ENCODE data around the gene PRSS27. TPM values are rescaled to one million over a fixed set of nuclear protein-coding genes. Genes with fewer than 3 reads are reported as not detected.

The PRSS27 gene
- total RNA-seq, 1 donor from 2014 or later: 1.7 TPM

DNA sequence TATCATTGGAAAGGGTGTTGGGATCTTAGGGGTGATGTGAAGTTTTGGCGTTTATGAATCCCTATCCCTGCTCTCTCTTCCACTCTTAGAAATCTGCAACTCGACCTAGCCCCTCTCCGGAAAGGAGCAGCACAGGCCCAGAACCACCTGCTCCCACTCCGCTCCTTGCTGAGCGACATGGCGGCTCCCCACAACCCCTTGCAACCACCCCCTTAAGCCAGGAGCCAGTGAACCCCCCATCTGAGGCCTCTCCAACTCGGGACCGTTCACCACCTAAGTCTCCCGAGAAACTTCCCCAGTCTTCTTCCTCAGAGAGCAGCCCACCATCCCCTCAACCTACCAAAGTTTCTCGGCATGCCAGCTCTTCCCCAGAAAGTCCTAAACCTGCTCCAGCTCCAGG, 41.4 kb upstream of the PRSS27 start:
- Mint-ChIP-seq H3K4me3 (no peak overlapping the region), H3K9me3 (no peaks in the 10 kb centered on the region), H3K4me1 (ENCODE audit: low read depth) (peaks cover 28% of the 10 kb centered on the region), H3K36me3 (ENCODE audit: low read depth) (peaks cover 92% of the 10 kb centered on the region), H3K27ac (no peak overlapping the region), H3K27me3 (ENCODE audit: insufficient read depth) (no peaks in the 10 kb centered on the region)
- intact Hi-C loops (cut with micrococcal nuclease): no loop called here
- DNase-seq (ENCODE audit: low spot score): no peak

DNA sequence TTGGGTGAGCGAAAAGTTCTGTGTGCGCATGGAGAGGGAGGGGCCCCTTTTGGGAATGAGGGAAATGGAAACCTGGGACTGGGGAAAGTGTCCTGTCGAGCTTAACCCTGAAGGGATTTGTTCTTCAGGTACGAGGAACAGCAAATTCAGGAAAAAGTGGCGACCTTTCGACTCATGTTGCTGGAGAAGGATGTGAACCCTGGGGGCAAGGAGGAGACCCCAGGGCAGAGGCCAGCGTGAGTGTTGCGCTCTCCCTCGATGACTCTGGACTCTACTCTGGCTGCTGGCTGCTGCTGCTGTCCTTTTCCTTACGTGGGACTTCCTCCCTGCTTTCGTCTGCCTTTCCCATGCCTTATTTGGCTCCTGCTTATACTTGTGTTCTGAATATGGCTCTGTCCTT, 37.3 kb upstream of the PRSS27 start:
- Mint-ChIP-seq H3K27ac (no peak overlapping the region), H3K36me3 (ENCODE audit: low read depth) (peaks cover 76% of the 10 kb centered on the region), H3K27me3 (ENCODE audit: insufficient read depth) (no peaks in the 10 kb centered on the region), H3K4me1 (ENCODE audit: low read depth) (peaks cover 45% of the 10 kb centered on the region), H3K4me3 (no peak overlapping the region), H3K9me3 (no peaks in the 10 kb centered on the region)
- DNase-seq (ENCODE audit: low spot score): no peak
- intact Hi-C loops (cut with micrococcal nuclease): no loop called here

DNA sequence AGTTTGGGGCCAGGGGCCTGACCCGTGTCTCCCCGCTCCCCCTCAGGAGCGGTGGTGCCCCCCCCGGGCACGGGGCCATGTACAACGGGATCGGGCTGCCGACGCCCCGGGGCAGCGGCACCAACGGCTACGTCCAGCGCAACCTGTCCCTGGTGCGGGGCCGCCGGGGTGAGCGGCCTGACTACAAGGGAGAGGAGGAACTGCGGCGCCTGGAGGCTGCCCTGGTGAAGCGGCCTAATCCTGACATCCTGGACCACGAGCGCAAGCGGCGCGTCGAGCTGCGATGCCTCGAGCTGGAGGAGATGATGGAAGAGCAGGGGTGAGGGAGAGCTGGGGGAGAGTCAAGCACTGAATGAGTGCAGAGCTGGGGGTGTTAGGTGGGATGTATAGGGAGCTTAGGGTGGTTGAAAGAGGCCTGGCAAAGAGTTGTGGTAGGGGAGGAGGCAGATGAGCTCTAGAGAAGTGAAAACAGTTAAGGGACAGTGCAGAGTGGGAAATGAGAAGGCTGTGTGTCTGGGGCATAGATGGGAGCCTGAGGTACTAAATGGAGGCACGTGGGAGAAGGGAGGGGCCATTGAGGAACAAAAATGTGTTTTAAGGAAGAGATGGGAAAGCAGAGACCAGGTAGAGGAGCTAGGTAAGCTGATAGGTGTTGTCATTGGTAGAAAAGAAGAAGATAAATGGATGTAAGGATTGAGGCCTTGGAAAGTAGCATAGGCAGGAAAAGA, 36.4 kb upstream of the PRSS27 start:
- Mint-ChIP-seq H3K9me3 (no peaks in the 10 kb centered on the region), H3K4me1 (ENCODE audit: low read depth) (peaks cover 48% of the 10 kb centered on the region), H3K36me3 (ENCODE audit: low read depth) (peaks cover 68% of the 10 kb centered on the region), H3K4me3 (no peak overlapping the region), H3K27me3 (ENCODE audit: insufficient read depth) (no peaks in the 10 kb centered on the region), H3K27ac (no peak overlapping the region)
- intact Hi-C loops (cut with micrococcal nuclease): no loop called here
- no peak for DNase-seq (ENCODE audit: low spot score)

DNA sequence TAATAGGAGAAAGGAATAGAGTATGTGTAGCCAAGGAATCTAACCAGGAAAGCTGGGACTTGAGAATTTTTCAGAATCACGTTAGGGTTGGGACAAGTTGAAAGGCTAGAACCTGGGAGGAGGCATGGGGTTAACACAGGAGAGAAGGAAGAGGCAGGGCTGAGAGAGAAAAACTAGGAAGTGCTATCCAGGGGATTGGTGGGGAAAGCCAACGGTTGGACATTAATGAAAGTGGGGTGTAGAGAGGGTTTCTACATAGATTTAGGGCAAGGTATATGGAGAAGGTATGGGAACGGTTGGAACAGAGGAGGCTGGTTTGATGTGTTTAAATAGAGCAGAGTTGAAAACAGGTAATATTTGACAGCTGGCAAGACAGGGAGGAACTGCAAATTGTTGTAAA, 35.1 kb upstream of the PRSS27 start:
- Mint-ChIP-seq H3K27ac (peak overlapping the region; percentile 25), H3K9me3 (no peaks in the 10 kb centered on the region), H3K27me3 (ENCODE audit: insufficient read depth) (no peaks in the 10 kb centered on the region), H3K36me3 (ENCODE audit: low read depth) (peaks cover 59% of the 10 kb centered on the region), H3K4me3 (peak overlapping the region; percentile 89), H3K4me1 (ENCODE audit: low read depth) (peaks cover 51% of the 10 kb centered on the region)
- intact Hi-C loops (cut with micrococcal nuclease): no loop called here
- no peak for DNase-seq (ENCODE audit: low spot score)

DNA sequence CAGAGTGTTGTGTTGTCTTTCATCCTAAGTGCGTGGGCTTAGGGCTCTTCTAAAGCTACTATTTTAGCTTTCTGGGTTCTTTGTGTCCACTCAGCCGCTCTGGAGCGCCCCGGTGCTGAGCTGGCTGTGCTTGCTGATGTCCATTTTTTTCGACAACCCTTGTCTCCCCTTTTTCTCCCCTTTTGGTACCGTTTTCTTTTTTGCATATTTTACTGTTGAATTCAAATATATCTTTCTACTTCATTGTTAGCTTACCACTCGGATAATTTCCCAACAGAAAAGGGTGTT, 33.7 kb upstream of the PRSS27 start:
- Mint-ChIP-seq H3K4me3 (peak overlapping the region; percentile 89), H3K9me3 (no peaks in the 10 kb centered on the region), H3K4me1 (ENCODE audit: low read depth) (peaks cover 57% of the 10 kb centered on the region), H3K27ac (peak overlapping the region; percentile 79), H3K36me3 (ENCODE audit: low read depth) (peaks cover 48% of the 10 kb centered on the region), H3K27me3 (ENCODE audit: insufficient read depth) (no peaks in the 10 kb centered on the region)
- intact Hi-C loops (cut with micrococcal nuclease): loop anchor here (1.0 kb wide), 1 partner anchor 24 kb away; the partner anchor contains the start of gene ELOB
- no peak for DNase-seq (ENCODE audit: low spot score)

DNA sequence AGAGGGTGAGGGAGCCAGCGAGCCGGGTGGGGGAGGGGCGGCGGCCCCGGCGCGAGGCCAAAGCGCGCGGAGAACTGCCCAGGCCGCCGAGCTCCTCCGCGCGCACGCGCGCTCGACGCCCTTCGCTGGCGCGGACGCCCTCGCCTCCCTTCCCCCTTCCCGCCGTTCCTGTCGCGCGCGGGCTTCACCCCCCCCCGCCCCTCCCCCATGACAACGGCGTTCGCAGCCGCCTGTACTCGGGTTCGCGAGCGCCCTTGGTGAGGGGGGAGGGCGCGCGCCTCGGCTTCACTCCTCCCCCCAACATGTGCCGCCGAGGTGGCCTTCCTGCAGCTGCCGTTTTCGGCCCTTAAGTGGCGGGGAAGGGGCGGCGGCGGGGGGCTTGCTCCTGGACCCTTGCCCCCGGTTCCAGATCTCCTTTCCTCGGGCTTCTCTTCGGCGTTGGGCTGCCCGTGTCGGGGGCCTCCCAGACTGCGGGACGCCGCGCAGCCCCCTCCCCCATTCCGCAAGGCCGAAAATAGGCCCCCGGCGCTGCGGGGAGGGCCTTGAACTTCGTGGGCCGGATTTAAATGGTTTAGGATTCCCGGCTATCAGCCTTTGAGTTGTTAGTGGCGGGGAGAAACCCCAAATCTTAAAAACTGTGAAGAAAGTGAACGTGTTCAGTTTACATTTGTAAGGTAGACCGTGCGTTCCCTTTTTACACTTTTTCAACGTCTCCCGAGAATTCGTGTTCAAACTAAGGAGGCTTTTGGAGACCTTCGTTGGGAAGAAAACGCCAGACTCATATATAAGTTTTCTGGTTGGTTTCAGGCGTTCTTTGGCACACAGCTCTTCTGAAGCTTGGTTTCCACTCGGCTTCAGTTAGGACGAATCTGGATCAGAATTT, 33.1 kb upstream of the PRSS27 start:
- peak overlapping the region; percentile 79 for H3K27ac Mint-ChIP-seq
- H3K27me3 Mint-ChIP-seq (ENCODE audit: insufficient read depth): no peaks in the 10 kb centered on the region
- peaks cover 43% of the 10 kb centered on the region for H3K36me3 Mint-ChIP-seq (ENCODE audit: low read depth)
- no peaks in the 10 kb centered on the region for H3K9me3 Mint-ChIP-seq
- DNase-seq (ENCODE audit: low spot score): no peak
- H3K4me3 Mint-ChIP-seq: peak overlapping the region; percentile 89
- intact Hi-C loops (cut with micrococcal nuclease): loop anchor here (1.0 kb wide), 1 partner anchor 24 kb away; the partner anchor contains the start of gene ELOB
- H3K4me1 Mint-ChIP-seq (ENCODE audit: low read depth): peaks cover 57% of the 10 kb centered on the region

DNA sequence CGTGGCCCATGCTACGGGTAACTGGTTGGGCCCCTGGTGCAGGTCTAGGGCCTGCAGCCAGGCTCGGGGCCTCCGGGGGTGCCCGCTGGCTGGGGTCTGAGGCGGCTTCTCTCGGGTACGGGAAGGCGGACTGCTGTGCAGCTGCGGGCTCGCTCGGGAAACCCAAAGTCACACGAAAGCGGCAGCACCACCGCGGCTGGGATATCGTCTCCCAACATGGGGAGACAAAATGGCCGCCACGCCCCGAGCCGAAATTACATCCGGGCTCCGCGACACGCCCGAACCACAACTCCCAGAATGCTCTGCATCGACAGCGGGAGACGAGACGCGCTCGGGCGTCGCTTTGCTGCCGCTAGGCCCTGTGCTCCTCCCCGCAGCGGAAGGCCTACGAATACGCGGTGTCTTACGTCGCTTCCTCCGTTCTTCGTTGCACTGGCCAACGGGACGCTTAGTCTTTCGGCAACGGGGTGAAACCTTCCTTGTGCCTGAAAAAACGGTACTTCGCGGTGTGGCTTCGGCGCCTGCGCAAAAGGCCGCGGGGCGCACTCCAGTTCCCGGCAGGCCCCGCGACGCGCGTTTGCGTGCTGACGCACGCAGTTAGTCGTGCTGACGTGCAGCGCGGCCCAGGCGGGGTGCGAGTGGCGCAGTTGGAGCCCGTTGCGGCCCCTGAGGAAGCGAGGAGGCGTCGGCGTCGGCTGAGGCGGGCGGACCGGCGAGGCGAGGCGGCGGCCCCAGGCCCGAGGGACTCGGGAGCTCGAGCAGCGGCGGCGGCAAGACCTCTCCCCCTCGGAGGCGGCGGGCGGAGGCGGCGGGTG, 32.2 kb upstream of the PRSS27 start, which contains the start of gene SRRM2:
SRRM2 (plus strand) TSS at position 604 of the 815 bp plus-strand sequence. CDS start 3,727 bp downstream, outside the sequence.
- peak; percentile 94 for DNase-seq (ENCODE audit: low spot score)
- peaks cover 57% of the 10 kb centered on the region for H3K4me1 Mint-ChIP-seq (ENCODE audit: low read depth)

DNA sequence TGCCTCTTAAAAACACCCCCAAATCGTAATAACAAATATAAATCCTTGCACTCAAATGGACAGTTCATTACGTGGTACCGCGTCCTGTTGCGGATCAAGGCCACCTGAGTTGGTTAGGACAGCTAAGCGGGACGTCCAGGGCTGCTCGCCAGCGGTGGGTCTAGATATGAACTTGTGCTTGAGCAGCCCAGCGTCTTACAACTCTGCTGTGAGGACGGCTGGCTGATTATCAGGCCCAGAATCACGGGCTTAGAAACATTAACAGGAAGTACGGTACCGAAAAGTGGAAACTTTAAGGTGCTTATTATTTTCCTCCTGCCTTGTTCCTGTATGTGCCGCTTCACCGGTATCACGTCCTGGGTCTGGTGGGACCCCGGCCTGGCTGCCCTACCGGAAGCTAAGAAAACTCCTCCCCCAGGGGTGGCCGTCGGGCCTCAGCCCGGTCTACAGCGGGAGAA, 31.6 kb upstream of the PRSS27 start:
- Mint-ChIP-seq H3K4me1 (ENCODE audit: low read depth) (peaks cover 53% of the 10 kb centered on the region), H3K36me3 (ENCODE audit: low read depth) (peaks cover 31% of the 10 kb centered on the region), H3K9me3 (no peaks in the 10 kb centered on the region), H3K27ac (peak overlapping the region; percentile 97), H3K4me3 (peak overlapping the region; percentile 88), H3K27me3 (ENCODE audit: insufficient read depth) (no peaks in the 10 kb centered on the region)
- intact Hi-C loops (cut with micrococcal nuclease): loop anchor here (2.0 kb wide), 1 partner anchor 31 kb away; the partner anchor contains the start of gene PRSS27
- no peak for DNase-seq (ENCODE audit: low spot score)

More for the DNA sequence above, 32.2 kb upstream of the PRSS27 start, which contains the start of gene SRRM2:
- H3K27me3 Mint-ChIP-seq (ENCODE audit: insufficient read depth): no peaks in the 10 kb centered on the region
- H3K36me3 Mint-ChIP-seq (ENCODE audit: low read depth): peaks cover 36% of the 10 kb centered on the region
- peak within 1 kb of the TSS; percentile 97 for H3K27ac Mint-ChIP-seq
- peak within 1 kb of the TSS; percentile 89 for H3K4me3 Mint-ChIP-seq
- no peaks in the 10 kb centered on the region for H3K9me3 Mint-ChIP-seq
- intact Hi-C loops (cut with micrococcal nuclease): no loop called here

DNA sequence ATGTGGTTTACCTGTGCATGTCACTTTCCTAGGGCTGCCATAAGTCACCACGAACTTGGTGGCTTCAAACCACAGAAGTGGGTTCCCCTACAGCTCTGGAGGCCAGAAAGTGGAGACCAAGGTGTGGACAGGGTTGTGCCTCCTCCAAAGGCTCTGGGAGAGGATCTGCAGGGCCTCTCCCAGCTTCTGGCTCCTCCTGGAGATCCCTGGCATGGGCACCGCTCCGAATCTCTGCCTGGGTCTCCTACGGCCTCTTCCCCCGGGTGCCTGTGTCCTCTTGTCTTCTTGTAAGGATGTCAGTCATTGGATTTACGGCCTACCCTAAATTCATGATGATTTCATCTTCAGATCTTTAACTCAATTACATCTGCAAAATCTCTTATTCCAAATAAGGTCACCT, 29.9 kb upstream of the PRSS27 start:
- peak overlapping the region; percentile 97 for H3K27ac Mint-ChIP-seq
- H3K36me3 Mint-ChIP-seq (ENCODE audit: low read depth): peaks cover 18% of the 10 kb centered on the region
- no peaks in the 10 kb centered on the region for H3K9me3 Mint-ChIP-seq
- DNase-seq (ENCODE audit: low spot score): no peak
- H3K27me3 Mint-ChIP-seq (ENCODE audit: insufficient read depth): no peaks in the 10 kb centered on the region
- peak overlapping the region; percentile 88 for H3K4me3 Mint-ChIP-seq
- peaks cover 38% of the 10 kb centered on the region for H3K4me1 Mint-ChIP-seq (ENCODE audit: low read depth)
- intact Hi-C loops (cut with micrococcal nuclease): loop anchor here (2.0 kb wide), 1 partner anchor 29 kb away; the partner anchor contains the start of gene PRSS27

DNA sequence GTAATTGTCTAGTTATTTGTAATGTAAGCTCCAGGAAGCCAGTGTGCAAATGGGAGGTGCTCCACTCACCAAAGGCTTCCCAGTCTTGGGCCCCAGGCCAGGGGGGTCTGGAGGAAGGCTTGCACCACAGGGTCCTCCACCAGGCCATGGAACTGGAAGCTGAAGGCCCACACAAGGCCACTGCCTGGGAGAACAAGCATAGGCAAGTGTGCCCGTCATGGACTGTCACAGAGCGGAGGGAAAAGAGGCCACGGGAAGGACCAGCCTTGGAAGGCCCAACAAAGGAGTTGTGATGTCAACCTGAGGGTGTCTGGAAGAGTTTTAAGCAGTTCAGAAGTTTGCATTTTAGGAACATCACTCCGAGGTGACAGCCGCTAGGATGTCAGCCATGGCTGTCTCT, 29.5 kb upstream of the PRSS27 start:
- Mint-ChIP-seq H3K9me3 (no peaks in the 10 kb centered on the region), H3K36me3 (ENCODE audit: low read depth) (peaks cover 15% of the 10 kb centered on the region), H3K27me3 (ENCODE audit: insufficient read depth) (peaks cover 2% of the 10 kb centered on the region), H3K4me1 (ENCODE audit: low read depth) (peaks cover 33% of the 10 kb centered on the region), H3K4me3 (peak overlapping the region; percentile 33), H3K27ac (no peak overlapping the region)
- intact Hi-C loops (cut with micrococcal nuclease): no loop called here
- DNase-seq (ENCODE audit: low spot score): no peak

DNA sequence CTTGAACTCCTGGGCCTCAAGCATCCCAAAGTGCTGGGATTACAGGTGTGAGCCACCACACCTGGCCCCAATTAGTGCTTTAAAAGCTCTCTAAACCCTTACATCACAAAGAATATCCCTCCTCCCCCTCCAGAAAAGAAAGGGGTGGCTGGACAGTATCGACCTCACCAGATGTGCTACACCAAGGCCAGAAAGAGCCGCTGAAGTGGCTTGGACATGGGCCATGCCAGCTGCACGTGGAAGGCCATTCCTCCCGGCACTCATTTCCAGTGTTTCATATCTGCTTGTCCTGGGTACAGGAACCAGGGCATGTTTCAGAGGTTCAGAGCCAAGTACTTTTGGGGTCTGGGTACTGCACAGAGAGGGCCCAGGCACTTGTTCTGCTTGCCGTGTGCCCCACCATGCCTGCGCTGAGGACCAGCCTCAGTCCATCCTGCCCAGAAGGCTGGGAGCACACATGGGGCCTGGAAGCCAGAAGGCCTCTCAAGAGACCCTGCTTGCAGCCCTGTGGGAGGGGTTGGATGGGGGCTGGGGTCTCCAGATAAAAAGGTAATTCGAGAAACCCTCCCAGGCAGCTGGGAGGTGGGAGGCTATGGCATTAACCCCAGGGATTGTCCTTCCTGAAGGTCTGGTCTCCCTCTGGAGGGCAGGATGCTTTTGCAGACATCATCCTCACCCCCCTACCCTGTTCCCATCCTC, 28.9 kb upstream of the PRSS27 start:
- no peak for DNase-seq (ENCODE audit: low spot score)

DNA sequence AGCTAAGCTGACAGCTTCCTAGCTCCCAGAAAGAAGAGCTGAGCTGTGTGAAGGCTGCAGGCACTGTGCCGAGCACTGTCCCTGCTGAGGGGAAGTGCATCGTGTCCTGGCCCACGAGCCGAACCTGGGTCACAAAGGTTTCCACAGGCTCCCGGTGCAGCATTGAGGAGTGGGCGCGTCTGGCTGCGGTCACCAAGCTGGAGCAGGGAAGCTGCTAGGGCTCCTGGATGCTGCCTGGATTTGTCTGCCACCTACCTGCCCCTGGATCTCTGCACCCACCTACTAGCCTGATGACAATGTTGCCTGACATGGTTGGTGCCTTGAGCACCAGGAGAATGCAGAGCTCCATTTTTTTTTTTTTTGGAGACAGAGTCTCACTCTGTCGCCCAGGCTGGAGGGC, 25.9 kb upstream of the PRSS27 start:
- no peak for DNase-seq (ENCODE audit: low spot score)
- H3K27me3 Mint-ChIP-seq (ENCODE audit: insufficient read depth): peaks cover 4% of the 10 kb centered on the region
- no peak overlapping the region for H3K27ac Mint-ChIP-seq
- H3K9me3 Mint-ChIP-seq: no peaks in the 10 kb centered on the region
- intact Hi-C loops (cut with micrococcal nuclease): no loop called here
- H3K4me3 Mint-ChIP-seq: no peak overlapping the region
- peaks cover 2% of the 10 kb centered on the region for H3K36me3 Mint-ChIP-seq (ENCODE audit: low read depth)
- peaks cover 17% of the 10 kb centered on the region for H3K4me1 Mint-ChIP-seq (ENCODE audit: low read depth)

More for the DNA sequence above, 28.9 kb upstream of the PRSS27 start:
- Mint-ChIP-seq H3K27me3 (ENCODE audit: insufficient read depth) (peaks cover 4% of the 10 kb centered on the region), H3K9me3 (no peaks in the 10 kb centered on the region), H3K4me3 (no peak overlapping the region), H3K36me3 (ENCODE audit: low read depth) (peaks cover 11% of the 10 kb centered on the region), H3K27ac (no peak overlapping the region), H3K4me1 (ENCODE audit: low read depth) (peaks cover 27% of the 10 kb centered on the region)
- intact Hi-C loops (cut with micrococcal nuclease): no loop called here
